ENCODE results near the gene AGPAT2. TPM values are rescaled to one million over a fixed set of nuclear protein-coding genes. Genes with fewer than 3 reads are reported as not detected.

Gene AGPAT2
- total RNA-seq, 6 donors from 2014 or later: 70.2 to 242 (median 140) TPM

DNA sequence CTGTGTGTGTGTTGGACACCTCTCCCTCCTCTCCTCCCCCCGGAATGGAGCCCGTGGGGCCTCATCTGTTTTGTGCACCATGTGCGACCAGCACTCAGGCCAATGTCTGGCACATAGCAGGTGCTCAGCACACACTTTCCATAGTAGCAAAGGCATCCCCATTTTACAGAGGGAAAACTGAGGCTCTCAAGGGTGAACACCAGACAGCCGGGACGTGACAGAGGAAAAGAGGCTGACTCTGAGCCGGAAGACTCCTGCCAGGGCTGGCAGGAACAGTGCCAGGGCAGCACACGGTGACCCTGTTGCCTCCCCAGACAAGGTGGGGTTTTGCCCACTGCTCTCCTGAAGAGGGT, 1.8 kb upstream of the AGPAT2 start:
- TF ChIP-seq EP300 (IDR thresholded peaks at IDR 0.05) (no peak), POLR2AphosphoS5 (IDR thresholded peaks at IDR 0.05) (no peak), POLR2A (IDR thresholded peaks at IDR 0.05) (no peak)
- TF ChIP-seq, protein P1, sequence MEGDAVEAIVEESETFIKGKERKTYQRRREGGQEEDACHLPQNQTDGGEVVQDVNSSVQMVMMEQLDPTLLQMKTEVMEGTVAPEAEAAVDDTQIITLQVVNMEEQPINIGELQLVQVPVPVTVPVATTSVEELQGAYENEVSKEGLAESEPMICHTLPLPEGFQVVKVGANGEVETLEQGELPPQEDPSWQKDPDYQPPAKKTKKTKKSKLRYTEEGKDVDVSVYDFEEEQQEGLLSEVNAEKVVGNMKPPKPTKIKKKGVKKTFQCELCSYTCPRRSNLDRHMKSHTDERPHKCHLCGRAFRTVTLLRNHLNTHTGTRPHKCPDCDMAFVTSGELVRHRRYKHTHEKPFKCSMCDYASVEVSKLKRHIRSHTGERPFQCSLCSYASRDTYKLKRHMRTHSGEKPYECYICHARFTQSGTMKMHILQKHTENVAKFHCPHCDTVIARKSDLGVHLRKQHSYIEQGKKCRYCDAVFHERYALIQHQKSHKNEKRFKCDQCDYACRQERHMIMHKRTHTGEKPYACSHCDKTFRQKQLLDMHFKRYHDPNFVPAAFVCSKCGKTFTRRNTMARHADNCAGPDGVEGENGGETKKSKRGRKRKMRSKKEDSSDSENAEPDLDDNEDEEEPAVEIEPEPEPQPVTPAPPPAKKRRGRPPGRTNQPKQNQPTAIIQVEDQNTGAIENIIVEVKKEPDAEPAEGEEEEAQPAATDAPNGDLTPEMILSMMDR (IDR thresholded peaks at IDR 0.05): no peak
- peaks cover 0 to 5% (median 0%) of the 10 kb centered on the region in 4 donors for H3K36me3 ChIP-seq
- H3K27me3 ChIP-seq: no peaks in the 10 kb centered on the region
- DNase-seq (no peak), ATAC-seq (ENCODE audit: low FRiP score in 2 of 2) (no peak)
- H3K4me1 ChIP-seq: peaks cover 44 to 76% (median 56%) of the 10 kb centered on the region in 4 donors
- H3K9me3 ChIP-seq: no peaks in the 10 kb centered on the region
- 59 to 60% methylated on average over 7 of the region's 7 CpGs for WGBS, 2 donors
- H3K27ac ChIP-seq: peak overlapping the region; percentile 40 to 92 (median 72)
- H3K4me3 ChIP-seq: no peak overlapping the region

DNA sequence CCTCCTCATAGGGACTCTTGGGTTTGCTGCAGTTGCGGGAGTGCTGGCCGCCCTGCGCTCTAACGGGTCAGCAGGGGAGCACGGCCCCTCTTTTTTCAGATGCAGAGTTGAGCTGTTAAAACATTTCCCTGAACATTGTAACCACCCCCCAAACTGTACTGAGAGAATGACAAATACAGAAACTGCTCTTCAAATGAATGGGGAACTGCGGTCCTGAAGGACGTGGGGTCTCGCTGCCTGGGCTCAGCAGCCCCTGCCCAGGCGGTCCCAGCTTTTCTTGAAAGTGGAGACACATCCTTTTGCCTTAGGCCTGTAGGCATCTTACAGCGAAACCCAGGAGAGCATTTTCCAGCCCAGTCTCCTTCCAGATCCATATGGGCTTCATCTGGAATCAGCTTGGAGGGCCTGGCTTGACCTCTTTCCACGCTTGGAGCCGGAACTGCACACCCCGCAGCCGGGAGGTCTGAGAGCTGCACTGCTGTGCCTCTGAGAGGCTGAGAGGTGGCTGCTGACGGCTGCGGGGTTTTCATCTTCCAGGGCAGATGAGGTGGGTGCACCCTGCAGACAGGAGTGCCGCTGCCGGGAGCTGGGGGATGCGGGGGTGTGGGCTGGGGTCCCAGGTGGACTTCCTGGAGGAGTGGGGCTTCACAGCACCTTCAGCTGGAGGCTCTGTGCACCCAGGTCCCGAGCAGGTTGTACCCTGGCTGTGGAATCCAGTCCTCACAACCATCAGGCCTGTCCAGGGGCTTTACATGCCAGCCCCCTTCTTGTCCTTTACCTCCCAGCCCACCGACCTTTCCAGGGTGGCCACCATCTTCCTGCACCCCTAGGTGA, 1.2 kb upstream of the AGPAT2 start:
- H3K27me3 ChIP-seq: no peaks in the 10 kb centered on the region
- WGBS, 2 donors: 47 to 68% methylated on average over 12 to 19 of the region's 21 CpGs
- ATAC-seq (ENCODE audit: low FRiP score in 2 of 2) (no peak), DNase-seq (peak in 1 of 2 donors; percentile 74)
- peak overlapping the region; percentile 92 to 97 (median 94) for H3K27ac ChIP-seq
- peaks cover 38 to 76% (median 53%) of the 10 kb centered on the region in 4 donors for H3K4me1 ChIP-seq
- no peak overlapping the region for H3K4me3 ChIP-seq
- H3K36me3 ChIP-seq: peaks cover 0 to 5% (median 0%) of the 10 kb centered on the region in 4 donors
- no peaks in the 10 kb centered on the region for H3K9me3 ChIP-seq
- TF ChIP-seq EP300 (IDR thresholded peaks at IDR 0.05) (no peak), POLR2AphosphoS5 (IDR thresholded peaks at IDR 0.05) (no peak), POLR2A (IDR thresholded peaks at IDR 0.05) (no peak)

DNA sequence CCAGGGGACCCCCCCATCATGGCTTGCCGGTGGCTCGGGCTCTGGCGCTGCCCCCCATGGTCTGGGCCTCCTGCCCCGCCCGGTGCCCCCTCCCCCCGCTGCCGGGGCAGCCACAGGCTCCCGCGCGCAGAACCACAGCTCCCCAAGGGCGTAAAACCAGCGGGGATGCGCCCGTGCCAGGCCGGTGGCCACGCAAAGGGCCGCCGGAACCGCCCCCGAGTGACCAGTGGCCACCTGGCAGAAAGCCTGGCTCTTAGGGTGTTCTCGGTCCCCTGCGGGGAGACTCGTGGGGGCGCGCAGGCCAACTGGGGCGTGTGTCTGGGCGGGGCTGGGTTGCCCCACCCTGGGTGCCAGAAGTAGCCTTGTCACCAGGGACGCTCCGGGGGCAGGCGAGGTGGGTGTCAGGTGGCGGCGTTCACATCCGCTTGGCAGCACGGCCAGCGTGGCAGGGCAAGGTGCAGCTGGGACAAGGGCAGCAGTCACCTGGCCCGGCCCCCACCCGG, 515 bp upstream of the AGPAT2 start:
- TF ChIP-seq POLR2AphosphoS5 (IDR thresholded peaks at IDR 0.05): peak in 1 of 2 donors; percentile 24
- no peak for TF ChIP-seq EP300 (IDR thresholded peaks at IDR 0.05)
- no peak for TF ChIP-seq POLR2A (IDR thresholded peaks at IDR 0.05)
- Histone ChIP-seq H3K4me1 (peaks cover 31 to 74% (median 46%) of the 10 kb centered on the region in 4 donors), H3K36me3 (peaks cover 0 to 5% (median 2%) of the 10 kb centered on the region in 4 donors), H3K9me3 (no peaks in the 10 kb centered on the region), H3K27me3 (no peaks in the 10 kb centered on the region), H3K27ac (peak overlapping the region; percentile 92 to 97 (median 94)), H3K4me3 (peak overlapping the region in 3 of 4 donors; percentile 66 to 88 (median 73))
- DNase-seq (peak; percentile 76 to 90), ATAC-seq (ENCODE audit: low FRiP score in 2 of 2) (peak in 1 of 2 donors; percentile 4)
- 31 to 39% methylated on average over 10 to 18 of the region's 37 CpGs for WGBS, 2 donors

DNA sequence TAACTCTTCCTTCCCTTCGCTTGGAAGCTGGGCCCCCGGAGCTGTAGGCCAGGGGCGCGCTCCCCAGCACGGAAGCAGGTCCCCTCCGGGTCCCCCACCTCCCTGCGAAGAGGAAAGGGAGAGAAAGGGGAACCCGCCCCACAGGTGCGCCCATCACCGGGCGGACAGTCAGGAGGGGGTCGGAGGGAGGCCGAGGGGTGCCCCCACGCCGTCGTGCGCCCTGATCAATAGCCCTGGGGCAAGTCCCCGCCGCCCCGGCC, 793 bp downstream of the AGPAT2 start:
- peaks cover 31 to 70% (median 44%) of the 10 kb centered on the region in 4 donors for H3K4me1 ChIP-seq
- no peak for TF ChIP-seq POLR2A (IDR thresholded peaks at IDR 0.05)
- TF ChIP-seq EP300 (IDR thresholded peaks at IDR 0.05): no peak
- no peak for TF ChIP-seq POLR2AphosphoS5 (IDR thresholded peaks at IDR 0.05)
- TF ChIP-seq, protein P1 (IDR thresholded peaks at IDR 0.05): no peak
- ATAC-seq (ENCODE audit: low FRiP score in 2 of 2) (peak in 1 of 2 donors; percentile 0), DNase-seq (no peak)
- WGBS, 2 donors: 5% methylated on average over 13 of the region's 20 CpGs; no CpG with 5 or more reads in 1 of the 2 donors
- peaks cover 0 to 5% (median 2%) of the 10 kb centered on the region in 4 donors for H3K36me3 ChIP-seq
- peak overlapping the region; percentile 66 to 88 (median 80) for H3K4me3 ChIP-seq
- H3K27ac ChIP-seq: peak overlapping the region; percentile 92 to 97 (median 94)
- H3K9me3 ChIP-seq: no peaks in the 10 kb centered on the region
- H3K27me3 ChIP-seq: no peaks in the 10 kb centered on the region

DNA sequence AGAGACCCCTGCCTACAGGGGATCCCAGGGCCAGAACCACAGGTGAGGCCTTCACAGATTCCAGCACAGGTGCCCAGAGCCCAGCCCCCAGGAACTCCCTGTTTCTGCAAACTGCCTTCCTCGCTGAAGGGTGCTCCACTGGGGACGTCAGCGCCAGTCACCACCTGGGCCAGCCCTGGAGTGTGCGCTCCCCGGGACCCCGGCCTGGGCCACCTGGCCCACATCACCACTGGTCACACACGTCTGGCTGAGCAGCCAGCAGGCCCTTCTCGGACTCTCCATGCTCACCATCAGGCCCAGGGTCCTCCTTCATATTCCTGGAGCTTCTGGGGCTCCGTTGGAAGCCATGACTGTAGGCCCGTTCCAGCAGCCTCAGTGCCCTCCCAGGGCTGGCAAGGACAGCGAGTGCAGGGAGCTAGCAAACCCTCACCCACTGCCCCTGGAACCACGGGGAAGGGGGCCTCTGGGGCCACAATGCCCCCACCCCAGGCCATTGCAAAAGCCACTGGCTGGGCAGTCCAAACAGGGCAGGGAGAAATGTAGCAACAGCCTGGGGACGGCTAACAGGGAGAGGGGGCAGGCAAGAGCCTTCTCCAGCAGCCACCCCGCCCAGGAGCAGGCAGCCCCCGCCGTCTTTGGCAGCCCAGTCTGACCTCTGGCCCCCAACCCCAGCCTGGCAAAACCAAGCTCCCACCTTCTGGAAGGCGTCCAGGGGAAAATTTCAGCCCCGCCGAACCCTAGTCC, 1.3 kb downstream of the AGPAT2 start:
- 20 to 30% methylated on average over 2 to 16 of the region's 19 CpGs for WGBS, 2 donors
- no peaks in the 10 kb centered on the region for H3K9me3 ChIP-seq
- H3K4me3 ChIP-seq: peak overlapping the region; percentile 66 to 88 (median 80)
- ATAC-seq (ENCODE audit: low FRiP score in 2 of 2) (peak; percentile 0 to 25), DNase-seq (peak; percentile 66 to 80)
- H3K27ac ChIP-seq: peak overlapping the region; percentile 92 to 97 (median 94)
- H3K36me3 ChIP-seq: peaks cover 0 to 5% (median 2%) of the 10 kb centered on the region in 4 donors
- no peaks in the 10 kb centered on the region for H3K27me3 ChIP-seq
- peaks cover 31 to 70% (median 43%) of the 10 kb centered on the region in 4 donors for H3K4me1 ChIP-seq
- TF ChIP-seq POLR2A (IDR thresholded peaks at IDR 0.05): no peak
- no peak for TF ChIP-seq POLR2AphosphoS5 (IDR thresholded peaks at IDR 0.05)
- no peak for TF ChIP-seq EP300 (IDR thresholded peaks at IDR 0.05)
- TF ChIP-seq, protein P1 (IDR thresholded peaks at IDR 0.05): no peak
